GM20000 (cell line): ENCODE measurements around the gene ADGRG6.

Experiments used
- DNase-seq: peaks from one replicate; pipeline ENCODE4 v3.0.0; 2012; ENCODE audit warnings: low spot score
- CTCF ChIP-seq: IDR thresholded peaks from 2 replicates; pipeline ENCODE4 v1.5.1; 2012; ENCODE audit warnings: mild to moderate bottlenecking, control low read depth; ENCODE audit errors: extremely low read depth, missing control alignments

ADGRG6 gene

GRCh38 chr6:142322066-142322465 lies 20.3 kb downstream of the ADGRG6 start:
- no peak for TF ChIP-seq CTCF
- no peak for DNase-seq

DNA sequence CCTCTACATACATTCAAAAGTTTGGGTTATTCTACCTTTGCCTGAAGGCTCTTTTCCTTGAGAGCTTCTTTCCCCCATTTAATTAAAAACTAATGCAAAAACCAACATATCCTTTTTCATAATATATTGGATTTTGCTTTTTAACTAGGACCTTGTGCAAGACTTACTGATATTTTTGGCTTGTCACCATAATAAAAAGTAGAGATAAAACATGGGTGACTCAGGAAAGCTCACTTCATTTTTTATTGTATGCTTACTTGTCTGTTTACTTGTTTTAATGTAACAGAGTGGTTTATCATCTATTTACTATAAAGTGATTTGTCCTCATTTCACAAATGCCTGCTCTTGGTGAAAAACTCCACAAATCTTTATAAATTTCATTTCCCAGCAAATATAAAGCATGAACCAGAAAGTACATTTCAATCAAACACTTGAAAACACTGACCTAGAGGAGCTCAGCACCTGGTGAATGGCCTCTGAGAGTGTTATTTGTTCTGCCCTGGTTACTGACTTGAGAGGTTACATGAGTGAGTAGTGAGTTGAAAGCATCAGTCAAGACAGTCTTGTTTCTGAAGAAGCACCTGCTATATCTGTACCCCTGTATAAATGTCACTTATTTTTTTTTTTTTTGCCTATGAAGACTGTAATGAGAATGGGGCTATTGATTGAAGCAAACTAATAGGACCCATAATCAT lies 20.8 kb downstream of the ADGRG6 start:
- no peak for DNase-seq

GRCh38 chr6:142323377-142323776 lies 21.6 kb downstream of the ADGRG6 start:
- DNase-seq: no peak
- no peak for TF ChIP-seq CTCF

More for the DNA sequence above, 20.8 kb downstream of the ADGRG6 start:
- no peak for TF ChIP-seq CTCF

- no peak for TF ChIP-seq CTCF
- DNase-seq: no peak
Observed at GRCh38 chr6:142324111-142324510, 22.3 kb downstream of the ADGRG6 start.

GRCh38 chr6:142325111-142325510 lies 23.3 kb downstream of the ADGRG6 start:
- no peak for TF ChIP-seq CTCF
- DNase-seq: no peak

- no peak for TF ChIP-seq CTCF
- no peak for DNase-seq
Observed at GRCh38 chr6:142326540-142326939, 24.7 kb downstream of the ADGRG6 start.

GRCh38 chr6:142328070-142328469 lies 26.3 kb downstream of the ADGRG6 start:
- no peak for TF ChIP-seq CTCF
- no peak for DNase-seq
